Suprapubic skin (tissue), 4 donors: ENCODE results near the gene ACKR3.
A peak's percentile ranks its signal among the peaks of the same experiment; 100 is the strongest.

Experiments used
- EP300 ChIP-seq: sonication (generic); formaldehyde crosslinking; IDR thresholded peaks from one replicate; pipeline ENCODE4 v1.6.1; 2017; ENCODE audit warnings: antibody characterized with exemption
- POLR2AphosphoS5 ChIP-seq, 3 donors: sonication (generic); formaldehyde crosslinking; IDR thresholded peaks; one replicate each; pipeline ENCODE4 v1.6.1; 2017; ENCODE audit warnings: antibody characterized with exemption in 3 of 3

DNA sequence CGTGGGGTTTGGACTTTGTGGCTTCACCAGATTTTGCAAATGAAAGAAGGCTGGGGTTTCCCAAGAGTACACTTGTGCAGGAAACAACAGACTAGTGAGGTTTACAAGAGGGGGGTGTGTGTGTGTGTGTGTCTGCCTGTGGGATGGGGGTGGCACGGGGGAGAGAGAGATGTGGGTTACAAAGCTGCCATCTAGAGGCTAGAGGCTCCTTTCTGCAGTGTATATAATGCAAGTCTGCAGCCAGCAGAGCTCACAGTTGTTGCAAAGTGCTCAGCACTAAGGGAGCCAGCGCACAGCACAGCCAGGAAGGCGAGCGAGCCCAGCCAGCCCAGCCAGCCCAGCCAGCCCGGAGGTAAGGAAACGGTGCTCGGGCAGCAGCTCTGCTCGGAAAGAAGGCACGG lies at the start of gene ACKR3:
- TF ChIP-seq EP300: no peak
- peak in 1 of 3 donors; percentile 28 for TF ChIP-seq POLR2AphosphoS5 (IDR thresholded peaks at IDR 0.05)
